ENCODE data around the gene ITM2B.

GRCh38 chr13:48264058-48264457 is 31.1 kb downstream of the ITM2B start:
- TF ChIP-seq CTCF (IDR thresholded peaks at IDR 0.05; ENCODE audit: low read depth, low read length, poor library complexity, severe bottlenecking) (no peak), EZH2phosphoT487 (IDR thresholded peaks at IDR 0.05; ENCODE audit: borderline replicate concordance, low read length) (no peak)

Data from DOHH2 (cell line).